ENCODE measurements around the gene PNP.

PNP gene

DNA sequence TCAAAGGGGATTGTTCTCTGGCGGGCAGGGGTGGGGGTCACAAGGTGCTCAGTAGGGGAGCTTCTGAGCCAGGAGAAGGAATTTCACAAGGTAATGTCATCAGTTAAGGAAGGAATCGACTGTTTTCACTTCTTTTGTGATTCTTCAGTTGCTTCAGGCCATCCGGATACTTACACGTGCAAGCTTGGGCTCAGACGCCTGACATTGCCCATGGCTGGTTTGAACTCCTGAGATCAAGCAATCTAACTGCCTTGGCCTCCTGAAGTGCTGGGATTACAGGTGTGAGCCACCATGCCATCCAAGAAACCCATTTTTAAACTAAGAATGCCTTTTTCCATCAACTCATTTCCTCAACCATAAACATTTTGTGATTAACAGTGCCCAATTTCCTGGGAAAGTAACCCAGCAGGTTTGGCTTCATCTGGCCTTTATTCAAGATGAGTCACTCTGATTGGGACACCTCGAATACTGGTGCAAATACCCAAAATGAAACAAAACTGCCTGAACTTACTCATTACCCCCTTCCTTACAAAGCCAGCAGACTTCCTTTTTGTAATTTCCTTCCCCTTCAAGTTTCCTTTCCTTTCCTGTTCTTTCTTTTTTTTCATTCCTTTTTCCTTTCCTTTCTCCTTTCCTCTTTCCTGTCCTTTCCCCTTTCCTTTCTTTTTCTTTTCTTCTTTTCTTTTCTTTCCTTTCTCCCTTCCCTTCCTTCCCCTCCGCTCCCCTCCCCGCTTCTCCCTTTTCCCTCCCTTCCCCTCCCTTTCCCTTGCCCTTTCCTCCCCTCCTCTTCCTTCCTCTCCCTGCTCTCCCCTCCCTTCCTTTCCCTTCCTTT, 25.9 kb downstream of the PNP start:
- H3K79me2 ChIP-seq (ENCODE audit: low read length) = no peaks in the 10 kb centered on the region
- H3K4me2 ChIP-seq (ENCODE audit: low read depth, low read length) = no peak overlapping the region
- peaks cover 11% of the 10 kb centered on the region for H3F3A ChIP-seq (ENCODE audit: insufficient read depth, low read length)
- no peaks in the 10 kb centered on the region for H4K20me1 ChIP-seq (ENCODE audit: insufficient read depth, low read length)
- no peak overlapping the region for H3K27ac ChIP-seq (ENCODE audit: low read length)
- no peaks in the 10 kb centered on the region for H3K27me3 ChIP-seq (replicated peaks; ENCODE audit: insufficient read depth, low read length)
- no peak overlapping the region for H3K9ac ChIP-seq (ENCODE audit: low read length)
- TF ChIP-seq EZH2phosphoT487 (IDR thresholded peaks at IDR 0.05; ENCODE audit: low read length) = no peak
- no peak for TF ChIP-seq EZH2 (optimal IDR thresholded peaks at IDR 0.05; ENCODE audit: low read depth, low read length)
- TF ChIP-seq, protein P1, sequence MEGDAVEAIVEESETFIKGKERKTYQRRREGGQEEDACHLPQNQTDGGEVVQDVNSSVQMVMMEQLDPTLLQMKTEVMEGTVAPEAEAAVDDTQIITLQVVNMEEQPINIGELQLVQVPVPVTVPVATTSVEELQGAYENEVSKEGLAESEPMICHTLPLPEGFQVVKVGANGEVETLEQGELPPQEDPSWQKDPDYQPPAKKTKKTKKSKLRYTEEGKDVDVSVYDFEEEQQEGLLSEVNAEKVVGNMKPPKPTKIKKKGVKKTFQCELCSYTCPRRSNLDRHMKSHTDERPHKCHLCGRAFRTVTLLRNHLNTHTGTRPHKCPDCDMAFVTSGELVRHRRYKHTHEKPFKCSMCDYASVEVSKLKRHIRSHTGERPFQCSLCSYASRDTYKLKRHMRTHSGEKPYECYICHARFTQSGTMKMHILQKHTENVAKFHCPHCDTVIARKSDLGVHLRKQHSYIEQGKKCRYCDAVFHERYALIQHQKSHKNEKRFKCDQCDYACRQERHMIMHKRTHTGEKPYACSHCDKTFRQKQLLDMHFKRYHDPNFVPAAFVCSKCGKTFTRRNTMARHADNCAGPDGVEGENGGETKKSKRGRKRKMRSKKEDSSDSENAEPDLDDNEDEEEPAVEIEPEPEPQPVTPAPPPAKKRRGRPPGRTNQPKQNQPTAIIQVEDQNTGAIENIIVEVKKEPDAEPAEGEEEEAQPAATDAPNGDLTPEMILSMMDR (IDR thresholded peaks at IDR 0.05; ENCODE audit: low read length) = no peak
- no peaks in the 10 kb centered on the region for H3K36me3 ChIP-seq (replicated peaks; ENCODE audit: insufficient read depth, low read length)
- H3K4me3 ChIP-seq (ENCODE audit: low read length) = no peak overlapping the region
- no peak for DNase-seq
- H3K9me2 ChIP-seq (replicated peaks; ENCODE audit: insufficient read depth, low read length) = no peaks in the 10 kb centered on the region
- H3K4me1 ChIP-seq (ENCODE audit: low read length) = peaks cover 18% of the 10 kb centered on the region
- no peak overlapping the region for H2AFZ ChIP-seq (ENCODE audit: low read length)
- H3K9me3 ChIP-seq (replicated peaks; ENCODE audit: insufficient read depth, low read length) = no peaks in the 10 kb centered on the region

DNA sequence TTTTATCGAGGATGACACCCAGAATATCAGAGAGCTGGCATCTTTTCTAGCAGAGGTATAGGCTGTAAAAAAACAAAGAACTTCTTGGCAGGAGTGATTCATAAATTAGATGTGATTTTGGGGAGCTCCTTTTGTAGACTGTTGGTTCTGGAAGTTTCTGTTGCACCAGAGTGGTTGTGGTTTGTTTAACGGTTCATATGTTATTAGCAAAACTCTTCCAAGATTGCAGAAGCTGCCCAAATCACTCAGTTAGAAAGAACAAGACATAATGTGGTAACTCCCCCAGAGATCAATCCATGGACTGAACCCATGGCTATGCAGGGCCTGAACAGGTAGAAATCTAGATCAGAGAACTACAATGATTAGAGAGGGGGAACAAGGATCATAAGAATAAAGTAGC, 29.4 kb downstream of the PNP start:
- Histone ChIP-seq H3K27me3 (replicated peaks; ENCODE audit: insufficient read depth, low read length) (no peaks in the 10 kb centered on the region), H3K4me1 (ENCODE audit: low read length) (0 out of 2 replicates have a peak, but pooled peaks cover 2% of the 10 kb centered on the region), H3K4me3 (ENCODE audit: low read length) (no peak overlapping the region)

DNA sequence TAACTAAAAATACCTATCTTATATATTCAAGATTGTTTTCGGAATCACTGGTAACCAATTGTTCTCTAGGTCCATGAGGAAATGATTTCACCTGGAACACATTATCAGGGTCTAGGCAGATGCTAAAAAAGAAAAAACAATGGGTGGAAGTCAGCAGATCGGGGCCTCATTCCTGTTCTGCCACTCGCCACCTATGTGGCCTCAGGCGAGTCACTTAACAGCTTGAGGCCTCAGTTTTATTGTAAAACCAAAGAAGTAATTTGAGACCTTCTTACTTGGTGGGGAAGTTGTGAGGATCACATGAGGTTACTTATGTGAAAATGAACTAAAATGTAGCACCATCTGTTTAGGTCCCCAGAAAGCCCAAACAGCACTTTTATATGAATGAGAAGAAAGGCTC, 29.9 kb downstream of the PNP start:
- TF ChIP-seq EZH2phosphoT487 (IDR thresholded peaks at IDR 0.05; ENCODE audit: low read length) = no peak
- TF ChIP-seq, protein P1 (IDR thresholded peaks at IDR 0.05; ENCODE audit: low read length) = no peak
- no peaks in the 10 kb centered on the region for H3K27me3 ChIP-seq (replicated peaks; ENCODE audit: insufficient read depth, low read length)
- H3K9me2 ChIP-seq (replicated peaks; ENCODE audit: insufficient read depth, low read length) = no peaks in the 10 kb centered on the region

More for the DNA sequence above, 29.4 kb downstream of the PNP start:
- Histone ChIP-seq H4K20me1 (ENCODE audit: insufficient read depth, low read length) (no peaks in the 10 kb centered on the region), H3K9ac (ENCODE audit: low read length) (no peak overlapping the region), H3K4me2 (ENCODE audit: low read depth, low read length) (no peak overlapping the region), H3K9me3 (replicated peaks; ENCODE audit: insufficient read depth, low read length) (no peaks in the 10 kb centered on the region), H3K36me3 (replicated peaks; ENCODE audit: insufficient read depth, low read length) (no peaks in the 10 kb centered on the region), H3K79me2 (ENCODE audit: low read length) (no peaks in the 10 kb centered on the region), H3F3A (ENCODE audit: insufficient read depth, low read length) (no peaks in the 10 kb centered on the region), H3K27ac (ENCODE audit: low read length) (no peak overlapping the region), H2AFZ (ENCODE audit: low read length) (no peak overlapping the region), H3K9me2 (replicated peaks; ENCODE audit: insufficient read depth, low read length) (no peaks in the 10 kb centered on the region)
- TF ChIP-seq, protein P1 (IDR thresholded peaks at IDR 0.05; ENCODE audit: low read length) = no peak
- TF ChIP-seq EZH2 (optimal IDR thresholded peaks at IDR 0.05; ENCODE audit: low read depth, low read length) (no peak), EZH2phosphoT487 (IDR thresholded peaks at IDR 0.05; ENCODE audit: low read length) (no peak)
- no peak for DNase-seq

More for the DNA sequence above, 29.9 kb downstream of the PNP start:
- H2AFZ ChIP-seq (ENCODE audit: low read length) = no peak overlapping the region
- H3K36me3 ChIP-seq (replicated peaks; ENCODE audit: insufficient read depth, low read length) = no peaks in the 10 kb centered on the region
- H3K27ac ChIP-seq (ENCODE audit: low read length) = no peak overlapping the region
- H3K4me3 ChIP-seq (ENCODE audit: low read length) = no peak overlapping the region
- DNase-seq = no peak
- H3K4me1 ChIP-seq (ENCODE audit: low read length) = no peaks in the 10 kb centered on the region
- H3K9me3 ChIP-seq (replicated peaks; ENCODE audit: insufficient read depth, low read length) = no peaks in the 10 kb centered on the region
- H3K4me2 ChIP-seq (ENCODE audit: low read depth, low read length) = no peak overlapping the region
- H3F3A ChIP-seq (ENCODE audit: insufficient read depth, low read length) = no peaks in the 10 kb centered on the region
- no peaks in the 10 kb centered on the region for H3K79me2 ChIP-seq (ENCODE audit: low read length)
- no peak overlapping the region for H3K9ac ChIP-seq (ENCODE audit: low read length)
- no peaks in the 10 kb centered on the region for H4K20me1 ChIP-seq (ENCODE audit: insufficient read depth, low read length)

All from MM.1S (cell line).